ENCODE results near the gene MZT2A. TPM values are rescaled to one million over a fixed set of nuclear protein-coding genes. Genes with fewer than 3 reads are reported as not detected.
"Not testable (repeated sequence)": the region's sequence is repeated elsewhere in the genome, so short reads cannot be mapped to it uniquely, and the experiment has no call there.

MZT2A gene
- total RNA-seq, 1 donor from 2014 or later, result 107 TPM

- intact Hi-C loops (cut with micrococcal nuclease), result not testable (repeated sequence)
Measured at GRCh38 chr2:131521524-131521923, 29.3 kb upstream of the MZT2A start.

GRCh38 chr2:131520526-131520925 lies 28.3 kb upstream of the MZT2A start:
- intact Hi-C loops (cut with micrococcal nuclease), result no loop called here

GRCh38 chr2:131519871-131520470 lies 27.8 kb upstream of the MZT2A start:
- intact Hi-C loops (cut with micrococcal nuclease), result not testable (repeated sequence)

- intact Hi-C loops (cut with micrococcal nuclease), result no loop called here
Measured at GRCh38 chr2:131519466-131519865, 27.3 kb upstream of the MZT2A start.

- intact Hi-C loops (cut with micrococcal nuclease), result not testable (repeated sequence)
Measured at GRCh38 chr2:131518531-131518930, 26.3 kb upstream of the MZT2A start.

GRCh38 chr2:131517856-131518255 lies 25.7 kb upstream of the MZT2A start:
- intact Hi-C loops (cut with micrococcal nuclease), result not testable (repeated sequence)

GRCh38 chr2:131517106-131517831 lies 25.1 kb upstream of the MZT2A start:
- intact Hi-C loops (cut with micrococcal nuclease), result no loop called here

GRCh38 chr2:131516621-131517020 lies 24.4 kb upstream of the MZT2A start:
- intact Hi-C loops (cut with micrococcal nuclease), result not testable (repeated sequence)

GRCh38 chr2:131516011-131516410 lies 23.8 kb upstream of the MZT2A start:
- intact Hi-C loops (cut with micrococcal nuclease), result no loop called here

- intact Hi-C loops (cut with micrococcal nuclease), result not testable (repeated sequence)
Measured at GRCh38 chr2:131515235-131515634, 23.0 kb upstream of the MZT2A start.

- intact Hi-C loops (cut with micrococcal nuclease), result not testable (repeated sequence)
Measured at GRCh38 chr2:131514408-131515166, 22.4 kb upstream of the MZT2A start.

- intact Hi-C loops (cut with micrococcal nuclease), result not testable (repeated sequence)
Measured at GRCh38 chr2:131511969-131512870, 20.0 kb upstream of the MZT2A start.

- intact Hi-C loops (cut with micrococcal nuclease), result not testable (repeated sequence)
Measured at GRCh38 chr2:131511291-131511968, 19.2 kb upstream of the MZT2A start.

GRCh38 chr2:131509615-131510014 lies 17.4 kb upstream of the MZT2A start:
- intact Hi-C loops (cut with micrococcal nuclease), result no loop called here

- intact Hi-C loops (cut with micrococcal nuclease), result loop anchor here (1.0 kb wide), 1 partner anchor 12 kb away; the partner anchor contains the start of gene MZT2A
Measured at GRCh38 chr2:131504082-131504750, 12.0 kb upstream of the MZT2A start.

GRCh38 chr2:131503587-131503986 lies 11.4 kb upstream of the MZT2A start:
- intact Hi-C loops (cut with micrococcal nuclease), result not testable (repeated sequence)

GRCh38 chr2:131498321-131498973 lies 6.2 kb upstream of the MZT2A start:
- intact Hi-C loops (cut with micrococcal nuclease), result not testable (repeated sequence)

- intact Hi-C loops (cut with micrococcal nuclease), result not testable (repeated sequence)
Measured at GRCh38 chr2:131495506-131495905, 3.3 kb upstream of the MZT2A start.

All from T-helper 1 cell treated with Interleukin-12 subunit alpha and Interleukin-12 subunit beta and Interleukin-4 antibody, amounts not matched to agents 30 ng/mL and 1 ng/mL, for 36 hours (primary cell).